Measurements from ENCODE around the gene ENPP4.

GRCh38 chr6:46170357-46171289, 40.8 kb downstream of the ENPP4 start, which contains the start of gene ENPP5:
- no peak for TF ChIP-seq POLR2A (IDR thresholded peaks at IDR 0.05)
- TF ChIP-seq, protein P1, sequence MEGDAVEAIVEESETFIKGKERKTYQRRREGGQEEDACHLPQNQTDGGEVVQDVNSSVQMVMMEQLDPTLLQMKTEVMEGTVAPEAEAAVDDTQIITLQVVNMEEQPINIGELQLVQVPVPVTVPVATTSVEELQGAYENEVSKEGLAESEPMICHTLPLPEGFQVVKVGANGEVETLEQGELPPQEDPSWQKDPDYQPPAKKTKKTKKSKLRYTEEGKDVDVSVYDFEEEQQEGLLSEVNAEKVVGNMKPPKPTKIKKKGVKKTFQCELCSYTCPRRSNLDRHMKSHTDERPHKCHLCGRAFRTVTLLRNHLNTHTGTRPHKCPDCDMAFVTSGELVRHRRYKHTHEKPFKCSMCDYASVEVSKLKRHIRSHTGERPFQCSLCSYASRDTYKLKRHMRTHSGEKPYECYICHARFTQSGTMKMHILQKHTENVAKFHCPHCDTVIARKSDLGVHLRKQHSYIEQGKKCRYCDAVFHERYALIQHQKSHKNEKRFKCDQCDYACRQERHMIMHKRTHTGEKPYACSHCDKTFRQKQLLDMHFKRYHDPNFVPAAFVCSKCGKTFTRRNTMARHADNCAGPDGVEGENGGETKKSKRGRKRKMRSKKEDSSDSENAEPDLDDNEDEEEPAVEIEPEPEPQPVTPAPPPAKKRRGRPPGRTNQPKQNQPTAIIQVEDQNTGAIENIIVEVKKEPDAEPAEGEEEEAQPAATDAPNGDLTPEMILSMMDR (IDR thresholded peaks at IDR 0.05): no peak
